ENCODE results near the gene HMGCS1.
"Not testable (repeated sequence)": the region's sequence is repeated elsewhere in the genome, so short reads cannot be mapped to it uniquely, and the experiment has no call there.

The HMGCS1 gene

GRCh38 chr5:43306954-43307353 lies 6.3 kb downstream of the HMGCS1 start:
- peaks cover 68% of the 10 kb centered on the region for H3K4me1 ChIP-seq (ENCODE audit: insufficient read depth, low read length)
- not testable (repeated sequence) for H3K9me3 ChIP-seq (ENCODE audit: low read length); H3K27me3 ChIP-seq (ENCODE audit: insufficient read depth, low read length); H2AFZ ChIP-seq (ENCODE audit: low read depth, low read length)
- peak overlapping the region; percentile 19 for H3K4me3 ChIP-seq (ENCODE audit: low read length)
- H3K36me3 ChIP-seq (ENCODE audit: insufficient read depth, low read length): peaks cover 68% of the 10 kb centered on the region

- H2AFZ ChIP-seq (ENCODE audit: low read depth, low read length): no peak overlapping the region
- no peaks in the 10 kb centered on the region for H3K27me3 ChIP-seq (ENCODE audit: insufficient read depth, low read length)
- peak overlapping the region; percentile 5 for H3K4me3 ChIP-seq (ENCODE audit: low read length)
- peaks cover 72% of the 10 kb centered on the region for H3K4me1 ChIP-seq (ENCODE audit: insufficient read depth, low read length)
- H3K9me3 ChIP-seq (ENCODE audit: low read length): no peaks in the 10 kb centered on the region
- peaks cover 73% of the 10 kb centered on the region for H3K36me3 ChIP-seq (ENCODE audit: insufficient read depth, low read length)
Measured at GRCh38 chr5:43305948-43306565, 7.2 kb downstream of the HMGCS1 start.

- H3K4me3 ChIP-seq (ENCODE audit: low read length): no peak overlapping the region
- no peak overlapping the region for H2AFZ ChIP-seq (ENCODE audit: low read depth, low read length)
- H3K36me3 ChIP-seq (ENCODE audit: insufficient read depth, low read length): peaks cover 75% of the 10 kb centered on the region
- H3K27me3 ChIP-seq (ENCODE audit: insufficient read depth, low read length): no peaks in the 10 kb centered on the region
- no peaks in the 10 kb centered on the region for H3K9me3 ChIP-seq (ENCODE audit: low read length)
- H3K4me1 ChIP-seq (ENCODE audit: insufficient read depth, low read length): peaks cover 67% of the 10 kb centered on the region
Measured at GRCh38 chr5:43304525-43304924, 8.7 kb downstream of the HMGCS1 start.

- peaks cover 55% of the 10 kb centered on the region for H3K4me1 ChIP-seq (ENCODE audit: insufficient read depth, low read length)
- no peak overlapping the region for H3K4me3 ChIP-seq (ENCODE audit: low read length)
- H3K9me3 ChIP-seq (ENCODE audit: low read length): no peaks in the 10 kb centered on the region
- peaks cover 77% of the 10 kb centered on the region for H3K36me3 ChIP-seq (ENCODE audit: insufficient read depth, low read length)
- H3K27me3 ChIP-seq (ENCODE audit: insufficient read depth, low read length): no peaks in the 10 kb centered on the region
- H2AFZ ChIP-seq (ENCODE audit: low read depth, low read length): no peak overlapping the region
Measured at GRCh38 chr5:43303242-43303641, 10.0 kb downstream of the HMGCS1 start.

GRCh38 chr5:43302481-43302880 lies 10.7 kb downstream of the HMGCS1 start:
- Histone ChIP-seq H3K4me1 (ENCODE audit: insufficient read depth, low read length) (peaks cover 48% of the 10 kb centered on the region), H3K27me3 (ENCODE audit: insufficient read depth, low read length) (no peaks in the 10 kb centered on the region), H3K9me3 (ENCODE audit: low read length) (no peaks in the 10 kb centered on the region), H2AFZ (ENCODE audit: low read depth, low read length) (no peak overlapping the region), H3K4me3 (ENCODE audit: low read length) (no peak overlapping the region), H3K36me3 (ENCODE audit: insufficient read depth, low read length) (peaks cover 77% of the 10 kb centered on the region)

DNA sequence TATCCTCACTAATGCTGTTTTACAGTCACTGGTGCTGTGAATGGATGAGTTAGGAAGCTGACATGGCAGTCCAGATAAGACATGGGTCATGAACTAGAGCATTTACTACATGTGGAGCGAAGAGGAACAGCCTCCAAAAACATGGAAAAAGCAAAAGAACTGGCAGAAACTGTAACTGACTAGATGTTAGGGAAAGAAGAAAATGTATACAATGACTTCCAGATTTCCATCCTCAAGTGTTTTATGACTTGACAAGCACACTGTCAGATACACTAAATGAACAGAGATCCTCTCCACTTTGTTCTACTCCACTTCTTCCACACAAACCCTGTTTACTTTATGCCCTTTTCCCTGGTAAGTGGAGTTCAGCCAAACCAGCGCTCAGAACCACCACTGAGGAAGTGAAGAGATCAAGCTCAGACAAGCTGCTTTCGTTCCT lies 11.5 kb downstream of the HMGCS1 start:
- no peak overlapping the region for H2AFZ ChIP-seq (ENCODE audit: low read depth, low read length)
- no peaks in the 10 kb centered on the region for H3K27me3 ChIP-seq (ENCODE audit: insufficient read depth, low read length)
- no peaks in the 10 kb centered on the region for H3K9me3 ChIP-seq (ENCODE audit: low read length)
- peaks cover 42% of the 10 kb centered on the region for H3K4me1 ChIP-seq (ENCODE audit: insufficient read depth, low read length)
- H3K36me3 ChIP-seq (ENCODE audit: insufficient read depth, low read length): peaks cover 83% of the 10 kb centered on the region
- no peak overlapping the region for H3K4me3 ChIP-seq (ENCODE audit: low read length)

- Histone ChIP-seq H3K4me1 (ENCODE audit: insufficient read depth, low read length) (peaks cover 33% of the 10 kb centered on the region), H3K36me3 (ENCODE audit: insufficient read depth, low read length) (peaks cover 92% of the 10 kb centered on the region), H2AFZ (ENCODE audit: low read depth, low read length) (no peak overlapping the region), H3K9me3 (ENCODE audit: low read length) (no peaks in the 10 kb centered on the region), H3K4me3 (ENCODE audit: low read length) (no peak overlapping the region), H3K27me3 (ENCODE audit: insufficient read depth, low read length) (no peaks in the 10 kb centered on the region)
Measured at GRCh38 chr5:43300112-43300511, 13.1 kb downstream of the HMGCS1 start.

GRCh38 chr5:43298443-43298842 lies 14.8 kb downstream of the HMGCS1 start:
- H3K9me3 ChIP-seq (ENCODE audit: low read length): no peaks in the 10 kb centered on the region
- peaks cover 22% of the 10 kb centered on the region for H3K4me1 ChIP-seq (ENCODE audit: insufficient read depth, low read length)
- H3K4me3 ChIP-seq (ENCODE audit: low read length): no peak overlapping the region
- peaks cover 94% of the 10 kb centered on the region for H3K36me3 ChIP-seq (ENCODE audit: insufficient read depth, low read length)
- no peaks in the 10 kb centered on the region for H3K27me3 ChIP-seq (ENCODE audit: insufficient read depth, low read length)
- no peak overlapping the region for H2AFZ ChIP-seq (ENCODE audit: low read depth, low read length)

- Histone ChIP-seq H2AFZ (ENCODE audit: low read depth, low read length) (no peak overlapping the region), H3K4me1 (ENCODE audit: insufficient read depth, low read length) (peaks cover 6% of the 10 kb centered on the region), H3K36me3 (ENCODE audit: insufficient read depth, low read length) (peaks cover 93% of the 10 kb centered on the region), H3K4me3 (ENCODE audit: low read length) (no peak overlapping the region), H3K27me3 (ENCODE audit: insufficient read depth, low read length) (no peaks in the 10 kb centered on the region), H3K9me3 (ENCODE audit: low read length) (no peaks in the 10 kb centered on the region)
Measured at GRCh38 chr5:43296835-43297234, 16.4 kb downstream of the HMGCS1 start.

DNA sequence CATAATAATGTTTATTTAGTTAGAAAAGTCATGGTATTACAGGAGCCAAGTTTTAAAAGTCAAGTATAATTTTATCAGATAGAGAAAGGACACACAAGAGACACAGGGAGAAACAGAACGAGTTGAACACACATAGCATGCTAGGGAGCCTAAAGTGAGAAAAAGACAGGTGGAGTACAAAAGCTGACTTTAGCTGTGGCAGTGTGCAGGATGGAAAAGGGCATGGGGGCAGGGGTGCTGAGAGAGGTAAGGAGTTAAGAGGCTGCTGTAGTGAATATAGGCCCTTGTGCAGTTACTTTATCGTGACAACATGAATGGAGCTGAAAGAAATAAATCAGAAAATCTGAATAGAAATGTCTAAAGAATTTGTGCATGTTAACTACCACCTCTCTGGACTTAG lies 18.0 kb downstream of the HMGCS1 start:
- Histone ChIP-seq H3K9me3 (ENCODE audit: low read length) (no peaks in the 10 kb centered on the region), H3K36me3 (ENCODE audit: insufficient read depth, low read length) (peaks cover 93% of the 10 kb centered on the region), H3K4me3 (ENCODE audit: low read length) (no peak overlapping the region), H3K4me1 (ENCODE audit: insufficient read depth, low read length) (peaks cover under 1% of the 10 kb centered on the region), H2AFZ (ENCODE audit: low read depth, low read length) (no peak overlapping the region), H3K27me3 (ENCODE audit: insufficient read depth, low read length) (no peaks in the 10 kb centered on the region)

DNA sequence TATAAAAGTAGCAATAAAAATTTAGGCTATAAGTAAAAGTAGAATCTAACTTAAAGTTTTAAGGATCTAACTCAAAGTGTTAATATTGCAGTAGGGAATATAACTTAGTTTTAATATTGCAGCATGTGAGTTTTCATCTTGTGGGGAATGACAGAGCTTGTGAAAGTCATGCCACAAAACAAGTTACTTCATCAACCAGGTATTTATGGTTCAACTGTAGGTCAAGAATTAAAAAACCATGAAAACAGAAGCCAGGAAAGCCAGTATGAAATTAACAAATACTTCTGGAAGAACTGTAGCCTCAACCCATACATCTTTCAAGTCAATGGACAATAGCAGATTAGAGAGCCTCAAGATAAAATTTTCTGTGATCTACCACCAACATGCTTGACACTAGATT lies 19.0 kb downstream of the HMGCS1 start:
- no peak overlapping the region for H3K4me3 ChIP-seq (ENCODE audit: low read length)
- peaks cover 95% of the 10 kb centered on the region for H3K36me3 ChIP-seq (ENCODE audit: insufficient read depth, low read length)
- H3K27me3 ChIP-seq (ENCODE audit: insufficient read depth, low read length): no peaks in the 10 kb centered on the region

GRCh38 chr5:43290726-43291125 lies 22.5 kb downstream of the HMGCS1 start:
- peaks cover 91% of the 10 kb centered on the region for H3K36me3 ChIP-seq (ENCODE audit: insufficient read depth, low read length)
- H3K27me3 ChIP-seq (ENCODE audit: insufficient read depth, low read length): no peaks in the 10 kb centered on the region
- no peak overlapping the region for H3K4me3 ChIP-seq (ENCODE audit: low read length)
- no peaks in the 10 kb centered on the region for H3K9me3 ChIP-seq (ENCODE audit: low read length)
- no peaks in the 10 kb centered on the region for H3K4me1 ChIP-seq (ENCODE audit: insufficient read depth, low read length)
- no peak overlapping the region for H2AFZ ChIP-seq (ENCODE audit: low read depth, low read length)

More for the DNA sequence above, 19.0 kb downstream of the HMGCS1 start:
- Histone ChIP-seq H3K4me1 (ENCODE audit: insufficient read depth, low read length) (no peaks in the 10 kb centered on the region), H3K9me3 (ENCODE audit: low read length) (no peaks in the 10 kb centered on the region), H2AFZ (ENCODE audit: low read depth, low read length) (no peak overlapping the region)

GRCh38 chr5:43288269-43288831 lies 24.9 kb downstream of the HMGCS1 start:
- Histone ChIP-seq H2AFZ (ENCODE audit: low read depth, low read length) (no peak overlapping the region), H3K9me3 (ENCODE audit: low read length) (no peaks in the 10 kb centered on the region), H3K4me1 (ENCODE audit: insufficient read depth, low read length) (no peaks in the 10 kb centered on the region), H3K27me3 (ENCODE audit: insufficient read depth, low read length) (no peaks in the 10 kb centered on the region), H3K36me3 (ENCODE audit: insufficient read depth, low read length) (peaks cover 67% of the 10 kb centered on the region), H3K4me3 (ENCODE audit: low read length) (no peak overlapping the region)

- Histone ChIP-seq H3K9me3 (ENCODE audit: low read length) (no peaks in the 10 kb centered on the region), H3K4me3 (ENCODE audit: low read length) (no peak overlapping the region), H3K4me1 (ENCODE audit: insufficient read depth, low read length) (no peaks in the 10 kb centered on the region), H3K27me3 (ENCODE audit: insufficient read depth, low read length) (no peaks in the 10 kb centered on the region), H3K36me3 (ENCODE audit: insufficient read depth, low read length) (peaks cover 59% of the 10 kb centered on the region), H2AFZ (ENCODE audit: low read depth, low read length) (no peak overlapping the region)
Measured at GRCh38 chr5:43287493-43287892, 25.7 kb downstream of the HMGCS1 start.

Measured in neuron (in vitro differentiated cells).